ENCODE data around the gene IDUA. TPM values are rescaled to one million over a fixed set of nuclear protein-coding genes. Genes with fewer than 3 reads are reported as not detected.
A peak's percentile ranks its signal among the peaks of the same experiment; 100 is the strongest.

Gene IDUA
- total and polyA plus RNA-seq, 2 of the 4 experiments (the other 2 are of a cell fraction), result 0.72 to 12.5 TPM

GRCh38 chr4:966266-967112, 20.4 kb upstream of the IDUA start:
- DNase-seq (no peak), ATAC-seq (ENCODE audit: low read depth) (no peak)
- Histone ChIP-seq H3K9me1 (ENCODE audit: insufficient read depth, low read length) (no peaks in the 10 kb centered on the region; the same call in 1 of the 2 replicates), H3K9me3 (ENCODE audit: control insufficient read depth, insufficient read depth, low read length) (no peaks in the 10 kb centered on the region), H4K5ac (ENCODE audit: low read depth, low read length) (no peak overlapping the region), H2BK15ac (ENCODE audit: low read depth, low read length) (no peak overlapping the region), H3K23ac (ENCODE audit: low read depth, low read length) (no peak overlapping the region), H3K56ac (ENCODE audit: extremely low read depth, insufficient read depth, low read length) (no peak overlapping the region), H3K27ac (ENCODE audit: insufficient read depth, low read length) (no peak overlapping the region), H2AK9ac (replicated peaks; ENCODE audit: low read depth, low read length, poor library complexity) (peak overlapping the region; percentile 8), H2BK5ac (ENCODE audit: low read depth, low read length, poor library complexity, severe bottlenecking) (no peak overlapping the region), H2AK5ac (ENCODE audit: low read depth, low read length) (no peak overlapping the region), H3K4me3 (ENCODE audit: insufficient read depth, low read depth, low read length) (no peak overlapping the region), H3K36me3 (ENCODE audit: control insufficient read depth, insufficient read depth, low read length) (peaks cover 49% of the 10 kb centered on the region), H2AFZ (replicated peaks; ENCODE audit: low read length, poor library complexity) (no peak overlapping the region), H4K91ac (ENCODE audit: insufficient read depth, low read depth, low read length) (no peak overlapping the region), H3K79me1 (ENCODE audit: low read depth in 1 of 2, low read length in 2 of 2) (peaks cover 9 to 11% of the 10 kb centered on the region in 2 experiments; a peak in 2 of 4 replicates), H4K8ac (ENCODE audit: low read depth in 2 of 2, low read length in 2 of 2) (no peak overlapping the region), H3K4me2 (ENCODE audit: low read depth, low read length) (no peak overlapping the region), H3K4me1 (ENCODE audit: control insufficient read depth, insufficient read depth, low read length) (no peaks in the 10 kb centered on the region), H3K4ac (ENCODE audit: low read depth, low read length) (no peak overlapping the region), H2BK120ac (ENCODE audit: low read depth, low read length) (no peak overlapping the region), H3K18ac (ENCODE audit: low read depth, low read length) (no peak overlapping the region), H3K27me3 (ENCODE audit: control insufficient read depth, insufficient read depth, low read length) (no peaks in the 10 kb centered on the region), H3K14ac (replicated peaks; ENCODE audit: low read depth, low read length) (no peak overlapping the region), H3K9ac (ENCODE audit: low read depth, low read length) (no peak overlapping the region), H4K20me1 (ENCODE audit: insufficient read depth, low read length) (peaks cover 16% of the 10 kb centered on the region), H2BK20ac (ENCODE audit: low read depth, low read length) (no peak overlapping the region)
- dilution Hi-C loops (cut with HindIII; ENCODE audit: low sequenced_read_pairs, unreplicated experiment), result no loop called here
- no TSS peak for BruUV-seq (replicated peaks)
- intact Hi-C loops (cut with micrococcal nuclease), result no loop called here
- 91% methylated on average over 32 of the region's 48 CpGs; no CpG with 5 or more reads in 1 of the 2 experiments for WGBS, 2 experiments (ENCODE audit: extremely low coverage in 2 of 2, insufficient read length in 1 of 2)
- in situ Hi-C loops (cut with MboI; ENCODE audit: low sequenced_read_pairs), result no loop called here
- POLR2A ChIA-PET (ENCODE audit: unreplicated experiment), result no interaction called here
- CTCF ChIA-PET, result no interaction called here
- TF ChIP-seq POLR2A (IDR thresholded peaks at IDR 0.05; ENCODE audit: low read depth, low read length) (no peak), SMC3 (IDR thresholded peaks at IDR 0.05; ENCODE audit: low read depth, low read length) (no peak), RAD21 (IDR thresholded peaks at IDR 0.05; ENCODE audit: low read length) (no peak), CHD1 (IDR thresholded peaks at IDR 0.05; ENCODE audit: low read depth, low read length) (no peak), RFX5 (IDR thresholded peaks at IDR 0.05; ENCODE audit: low read depth, low read length) (no peak), NFE2L2 (IDR thresholded peaks at IDR 0.05; ENCODE audit: low read depth, low read length) (no peak), MXI1 (IDR thresholded peaks at IDR 0.05; ENCODE audit: borderline replicate concordance, low read depth, low read length) (no peak), RCOR1 (IDR thresholded peaks at IDR 0.05; ENCODE audit: insufficient replicate concordance, low read length) (no peak), FOS (IDR thresholded peaks at IDR 0.05; ENCODE audit: low read depth, low read length) (no peak), CTCF (conservative IDR thresholded peaks at IDR 0.05; ENCODE audit: low read depth, low read length) (no peak), BHLHE40 (IDR thresholded peaks at IDR 0.05; ENCODE audit: low read depth, low read length) (no peak), MAZ (IDR thresholded peaks at IDR 0.05; ENCODE audit: borderline replicate concordance, low read depth, low read length) (no peak), CEBPB (IDR thresholded peaks at IDR 0.05; ENCODE audit: low read depth, low read length) (no peak)
- TF ChIP-seq, protein P1, sequence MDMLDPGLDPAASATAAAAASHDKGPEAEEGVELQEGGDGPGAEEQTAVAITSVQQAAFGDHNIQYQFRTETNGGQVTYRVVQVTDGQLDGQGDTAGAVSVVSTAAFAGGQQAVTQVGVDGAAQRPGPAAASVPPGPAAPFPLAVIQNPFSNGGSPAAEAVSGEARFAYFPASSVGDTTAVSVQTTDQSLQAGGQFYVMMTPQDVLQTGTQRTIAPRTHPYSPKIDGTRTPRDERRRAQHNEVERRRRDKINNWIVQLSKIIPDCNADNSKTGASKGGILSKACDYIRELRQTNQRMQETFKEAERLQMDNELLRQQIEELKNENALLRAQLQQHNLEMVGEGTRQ (IDR thresholded peaks at IDR 0.05; ENCODE audit: low read depth, low read length), result no peak
- TF ChIP-seq, protein P2, sequence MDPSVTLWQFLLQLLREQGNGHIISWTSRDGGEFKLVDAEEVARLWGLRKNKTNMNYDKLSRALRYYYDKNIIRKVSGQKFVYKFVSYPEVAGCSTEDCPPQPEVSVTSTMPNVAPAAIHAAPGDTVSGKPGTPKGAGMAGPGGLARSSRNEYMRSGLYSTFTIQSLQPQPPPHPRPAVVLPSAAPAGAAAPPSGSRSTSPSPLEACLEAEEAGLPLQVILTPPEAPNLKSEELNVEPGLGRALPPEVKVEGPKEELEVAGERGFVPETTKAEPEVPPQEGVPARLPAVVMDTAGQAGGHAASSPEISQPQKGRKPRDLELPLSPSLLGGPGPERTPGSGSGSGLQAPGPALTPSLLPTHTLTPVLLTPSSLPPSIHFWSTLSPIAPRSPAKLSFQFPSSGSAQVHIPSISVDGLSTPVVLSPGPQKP (IDR thresholded peaks at IDR 0.05; ENCODE audit: borderline replicate concordance, low read depth, low read length), result no peak
